A549 (cell line): ENCODE data around the gene CFAP58. TPM values are rescaled to one million over a fixed set of nuclear protein-coding genes. Genes with fewer than 3 reads are reported as not detected.

Source experiments
- ATAC-seq, 2 experiments: fragments of 200-7000 bp in 1 of 2; fragments of >200 bp in 1 of 2; cut with Nextera tagmentation in 1 of 2; cut with Tn5 transposase in 1 of 2; 3 replicates each; pipeline versions ENCODE4 v1.8.0 to v1.9.1; 2018 to 2020; ENCODE audit warnings: mild to moderate bottlenecking in 1 of 2, moderate library complexity in 1 of 2
- CTCF ChIA-PET: fragments of 300-600 bp; sonication (Branson Sonifier 250); formaldehyde crosslinking; extraction: SDS; loops from one replicate; lab custom pipeline; 2021; ENCODE audit warnings: antibody characterized with exemption, inconsistent platforms; lab: Yijun Ruan, JAX
- POLR2A ChIA-PET: fragments of 350-600 bp; formaldehyde crosslinking; extraction: SDS; loops from one replicate; lab custom pipeline; 2021; ENCODE audit warnings: antibody characterized with exemption, inconsistent platforms; lab: Yijun Ruan, JAX
- DNase-seq, 2 experiments: peaks; one replicate each; pipeline versions ENCODE4 v3.0.0 to v3.0.0-alpha.2; 2011 to 2016; ENCODE audit warnings: low read depth in 1 of 2, low spot score in 1 of 2
- FAIRE-seq: peaks from 2 replicates; lab custom pipeline; 2011; peaks lifted over from hg19 to GRCh38; lab: Jason Lieb, UNC
- H3K27ac ChIP-seq, 2 experiments: fragments of >200 bp; sonication (Bioruptor Twin); formaldehyde crosslinking; 3 replicates each; pipeline ENCODE4 v1.5.1; 2016 to 2017
- H3K4me1 ChIP-seq: fragments of >200 bp; sonication (Bioruptor Twin); formaldehyde crosslinking; 3 replicates; pipeline ENCODE4 v1.6.1; 2016
- H3K4me2 ChIP-seq: fragments of >200 bp; sonication (Bioruptor Twin); formaldehyde crosslinking; 3 replicates; pipeline ENCODE4 v1.6.1; 2016
- H3K4me3 ChIP-seq: fragments of >200 bp; sonication (Bioruptor Twin); formaldehyde crosslinking; 3 replicates; pipeline ENCODE4 v1.5.1; 2016
- H3K9me3 ChIP-seq: fragments of >200 bp; sonication (Bioruptor Twin); formaldehyde crosslinking; 3 replicates; pipeline ENCODE4 v1.6.1; 2016
- BHLHE40 ChIP-seq: IDR thresholded peaks from 2 replicates; pipeline ENCODE4 v1.6.1; 2012; ENCODE audit warnings: low read depth, low read length, inconsistent platforms
- CBX2 ChIP-seq: fragments of 200-600 bp; sonication (generic); IDR thresholded peaks from 2 replicates; pipeline ENCODE4 v1.6.1; 2016; ENCODE audit warnings: low read depth, mild to moderate bottlenecking, borderline replicate concordance
- CEBPB ChIP-seq, 2 experiments: fragments of >200 bp in 1 of 2; sonication (Bioruptor Twin) in 1 of 2; formaldehyde crosslinking in 1 of 2; IDR thresholded peaks; 2 replicates each; pipeline ENCODE4 v1.6.1; 2012 to 2016
- CTCF ChIP-seq: fragments of >200 bp; sonication (Bioruptor Twin); formaldehyde crosslinking; IDR thresholded peaks from 3 replicates; pipeline ENCODE4 v1.5.1; 2016
- EHMT2 ChIP-seq: fragments of 200-600 bp; sonication (generic); IDR thresholded peaks from 2 replicates; pipeline ENCODE4 v1.6.1; 2016; ENCODE audit warnings: antibody characterized with exemption, low read depth, mild to moderate bottlenecking, moderate library complexity
- EP300 ChIP-seq, 2 experiments: fragments of >200 bp; sonication (Bioruptor Twin); formaldehyde crosslinking; IDR thresholded peaks; 2 replicates in 1 of 2; 3 replicates in 1 of 2; pipeline ENCODE4 v1.6.1; 2016 to 2017
- ESRRA ChIP-seq: fragments of 150-350 bp; IDR thresholded peaks from 2 replicates; pipeline ENCODE4 v1.6.1; 2014; ENCODE audit warnings: mild to moderate bottlenecking, low read length, borderline replicate concordance
- HMGXB4 ChIP-seq: fragments of 250-450 bp; sonication (Bioruptor Pico); IDR thresholded peaks from 2 replicates; pipeline ENCODE4 v1.5.0; 2021; ENCODE audit warnings: mild to moderate bottlenecking, moderate library complexity, borderline replicate concordance
- HOXB13 ChIP-seq: fragments of 250-450 bp; sonication (Bioruptor Pico); IDR thresholded peaks from 2 replicates; pipeline ENCODE4 v1.5.0; 2020; ENCODE audit warnings: low read depth, mild to moderate bottlenecking, moderate library complexity
- MAFK ChIP-seq: fragments of 450-650 bp; IDR thresholded peaks from 2 replicates; pipeline ENCODE4 v1.6.1; 2014; ENCODE audit not compliant: partially characterized antibody
- MAX ChIP-seq: IDR thresholded peaks from 2 replicates; pipeline ENCODE4 v1.6.1; 2012
- POLR2A ChIP-seq: IDR thresholded peaks from 2 replicates; pipeline ENCODE4 v1.6.1; 2012; ENCODE audit warnings: mild to moderate bottlenecking, low read length
- POLR2AphosphoS2 ChIP-seq: conservative IDR thresholded peaks from 2 replicates; pipeline ENCODE4 v1.6.1; 2012; ENCODE audit warnings: low read length, improper control_type of control experiment, inconsistent platforms
- RFX5 ChIP-seq: fragments of 450-650 bp; IDR thresholded peaks from 2 replicates; pipeline ENCODE4 v1.7.1; 2014; ENCODE audit warnings: antibody characterized with exemption, mild to moderate bottlenecking, moderate library complexity
- RNF2 ChIP-seq: fragments of 200-600 bp; sonication (generic); IDR thresholded peaks from 2 replicates; pipeline ENCODE4 v1.6.1; 2016; ENCODE audit warnings: low read depth, mild to moderate bottlenecking, antibody characterized with exemption, moderate library complexity, borderline replicate concordance
- TP53 ChIP-seq: fragments of 250-450 bp; sonication (Bioruptor Pico); IDR thresholded peaks from 2 replicates; pipeline ENCODE4 v1.5.0; 2021; ENCODE audit warnings: mild to moderate bottlenecking, moderate library complexity
- USF2 ChIP-seq: fragments of 450-650 bp; IDR thresholded peaks from 2 replicates; pipeline ENCODE4 v1.6.1; 2014; ENCODE audit warnings: antibody characterized with exemption
- ZSCAN20 ChIP-seq: fragments of 250-450 bp; sonication (Bioruptor Pico); IDR thresholded peaks from 2 replicates; pipeline ENCODE4 v1.8.0; 2022; ENCODE audit warnings: mild to moderate bottlenecking, moderate library complexity
- WGBS: methylation state at CpG from one replicate; pipeline ENCODE4 v1.1.6; 2017; ENCODE audit errors: missing lambda C conversion rate; 5-methylcytosine and 5-hydroxymethylcytosine counted together
- polyA plus RNA-seq, 4 experiments: library from polyadenylated mRNA; depleted of rRNA in 3 of 4; stranded (reverse); fragments of >200 nt; fragmentation: RNase III in 1 of 4; extraction: RNeasy Plus Mini Kit Qiagen cat#74134 plus additional on column Dnase treatment in 1 of 4; gene quantifications; 2 replicates in 3 of 4; 3 replicates in 1 of 4; pipeline ENCODE4 v1.2.3, GENCODE V29; 2011 to 2017

CFAP58 gene
- polyA plus RNA-seq, 2 of the 4 experiments (the other 2 are of a cell fraction): 0.22 to 0.25 TPM

GRCh38 chr10:104321725-104322415, 31.8 kb upstream of the CFAP58 start:
- Histone ChIP-seq H3K4me3 (no peak overlapping the region), H3K4me1 (peaks cover 35% of the 10 kb centered on the region), H3K4me2 (no peak overlapping the region), H3K9me3 (no peaks in the 10 kb centered on the region), H3K27ac (peak overlapping the region in 1 of 2 experiments; percentile 27; a peak in 1 of 6 replicates)
- DNase-seq (no peak), FAIRE-seq (no peak), ATAC-seq (no peak)
- ChIA-PET CTCF (interaction anchor here (1.0 to 4.5 kb wide), 11 partner anchors 11 to 47 kb away, joined by 3 to 28 read pairs (median 5); partner anchors contain the start of genes CFAP58 and ITPRIP), POLR2A (no interaction called here)
- 95% methylated on average over 8 of the region's 8 CpGs for WGBS
- TF ChIP-seq HMGXB4 (CRISPR knock-in tag): no peak
- TF ChIP-seq CBX2: no peak
- TF ChIP-seq USF2: no peak
- no peak for TF ChIP-seq ZSCAN20 (CRISPR knock-in tag)
- TF ChIP-seq CTCF: no peak
- no peak for TF ChIP-seq ESRRA
- no peak for TF ChIP-seq BHLHE40
- no peak for TF ChIP-seq EHMT2
- no peak for TF ChIP-seq MAX
- TF ChIP-seq TP53 (CRISPR knock-in tag): no peak
- no peak for TF ChIP-seq MAFK
- TF ChIP-seq POLR2A: no peak

GRCh38 chr10:104322416-104322782, 31.2 kb upstream of the CFAP58 start:
- 82% methylated on average over 7 of the region's 7 CpGs for WGBS
- ChIA-PET CTCF (interaction anchor here (1.1 to 4.5 kb wide), 9 partner anchors 11 to 48 kb away, joined by 3 to 28 read pairs (median 6); partner anchors contain the start of gene CFAP58), POLR2A (no interaction called here)
- peaks cover 37% of the 10 kb centered on the region for H3K4me1 ChIP-seq
- no peak for DNase-seq
- no peak for FAIRE-seq
- no peak for ATAC-seq
- TF ChIP-seq EP300 (IDR thresholded peaks at IDR 0.05): no peak
- no peak for TF ChIP-seq TP53 (CRISPR knock-in tag)
- TF ChIP-seq MAX: no peak
- no peak for TF ChIP-seq RFX5
- TF ChIP-seq RNF2: no peak
- TF ChIP-seq CEBPB (IDR thresholded peaks at IDR 0.05): no peak
- no peak for TF ChIP-seq POLR2AphosphoS2
- no peaks in the 10 kb centered on the region for H3K9me3 ChIP-seq
- H3K4me2 ChIP-seq: no peak overlapping the region
- peak overlapping the region in 1 of 2 experiments; percentile 27; a peak in 1 of 6 replicates for H3K27ac ChIP-seq
- H3K4me3 ChIP-seq: no peak overlapping the region

- CTCF ChIA-PET: interaction anchor here (1.0 to 4.5 kb wide), 6 partner anchors 15 to 49 kb away, joined by 3 to 28 read pairs (median 6); partner anchors contain the start of genes CFAP58 and ITPRIP
- POLR2A ChIA-PET: no interaction called here
- FAIRE-seq (no peak), ATAC-seq (no peak), DNase-seq (no peak)
- Histone ChIP-seq H3K4me1 (peaks cover 37% of the 10 kb centered on the region), H3K27ac (no peak overlapping the region), H3K9me3 (no peaks in the 10 kb centered on the region), H3K4me2 (no peak overlapping the region), H3K4me3 (no peak overlapping the region)
- TF ChIP-seq HOXB13 (CRISPR knock-in tag) (no peak), CEBPB (IDR thresholded peaks at IDR 0.05) (no peak)
- WGBS: 96% methylated on average over 1 of the region's 1 CpG
Observed at GRCh38 chr10:104323085-104323484, 30.5 kb upstream of the CFAP58 start.
